OCI-LY3 (cell line): ENCODE measurements around the gene ADAM33.

Source experiments
- EZH2phosphoT487 ChIP-seq: fragments of 200-600 bp; shearing (Covaris generic); IDR thresholded peaks from 2 replicates; pipeline ENCODE4 v1.6.1; 2018; ENCODE audit warnings: antibody characterized with exemption, mixed run types, low read depth
- TF ChIP-seq, protein P1 (sequence below): fragments of 200-600, 300-600 bp; sonication (generic); IDR thresholded peaks from 2 replicates; pipeline ENCODE4 v1.5.1; 2014; ENCODE audit warnings: antibody characterized with exemption, low read length, low read depth

- TF ChIP-seq, protein P1, sequence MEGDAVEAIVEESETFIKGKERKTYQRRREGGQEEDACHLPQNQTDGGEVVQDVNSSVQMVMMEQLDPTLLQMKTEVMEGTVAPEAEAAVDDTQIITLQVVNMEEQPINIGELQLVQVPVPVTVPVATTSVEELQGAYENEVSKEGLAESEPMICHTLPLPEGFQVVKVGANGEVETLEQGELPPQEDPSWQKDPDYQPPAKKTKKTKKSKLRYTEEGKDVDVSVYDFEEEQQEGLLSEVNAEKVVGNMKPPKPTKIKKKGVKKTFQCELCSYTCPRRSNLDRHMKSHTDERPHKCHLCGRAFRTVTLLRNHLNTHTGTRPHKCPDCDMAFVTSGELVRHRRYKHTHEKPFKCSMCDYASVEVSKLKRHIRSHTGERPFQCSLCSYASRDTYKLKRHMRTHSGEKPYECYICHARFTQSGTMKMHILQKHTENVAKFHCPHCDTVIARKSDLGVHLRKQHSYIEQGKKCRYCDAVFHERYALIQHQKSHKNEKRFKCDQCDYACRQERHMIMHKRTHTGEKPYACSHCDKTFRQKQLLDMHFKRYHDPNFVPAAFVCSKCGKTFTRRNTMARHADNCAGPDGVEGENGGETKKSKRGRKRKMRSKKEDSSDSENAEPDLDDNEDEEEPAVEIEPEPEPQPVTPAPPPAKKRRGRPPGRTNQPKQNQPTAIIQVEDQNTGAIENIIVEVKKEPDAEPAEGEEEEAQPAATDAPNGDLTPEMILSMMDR: no peak
- no peak for TF ChIP-seq EZH2phosphoT487
These were observed 1.8 kb downstream of the ADAM33 start for GRCh38 chr20:3679749-3680700.
